Activated CD4-positive, alpha-beta T cell treated with anti-CD3 and anti-CD28 coated beads, Interleukin-2, amount 10 ng/mL, durations not matched to agents 24 days and 14 days (primary cell): ENCODE results near the gene APOC1. TPM values are rescaled to one million over a fixed set of nuclear protein-coding genes. Genes with fewer than 3 reads are reported as not detected.
A peak's percentile ranks its signal among the peaks of the same experiment; 100 is the strongest.
"Not testable (repeated sequence)": the region's sequence is repeated elsewhere in the genome, so short reads cannot be mapped to it uniquely, and the experiment has no call there.

ENCODE experiments used
- DNase-seq: peaks from one replicate; pipeline ENCODE4 v3.0.0; 2022
- H3K27ac Mint-ChIP-seq: one replicate; pipeline ENCODE4 v1.8.0; 2022; ENCODE audit warnings: mild to moderate bottlenecking, mixed read lengths
- H3K27me3 Mint-ChIP-seq: one replicate; pipeline ENCODE4 v1.8.0; 2022; ENCODE audit warnings: mixed read lengths
- H3K36me3 Mint-ChIP-seq: one replicate; pipeline ENCODE4 v1.8.0; 2022; ENCODE audit warnings: low read depth, mild to moderate bottlenecking, mixed read lengths
- H3K4me1 Mint-ChIP-seq: one replicate; pipeline ENCODE4 v1.8.0; 2021; ENCODE audit warnings: mixed read lengths
- H3K4me3 Mint-ChIP-seq: one replicate; pipeline ENCODE4 v1.8.0; 2022; ENCODE audit warnings: mild to moderate bottlenecking, moderate library complexity, mixed read lengths
- H3K9me3 Mint-ChIP-seq: one replicate; pipeline ENCODE4 v1.8.0; 2021; ENCODE audit warnings: mixed read lengths
- intact Hi-C: fragments of 100-400 bp; cut with micrococcal nuclease; formaldehyde crosslinking; loops from one replicate; pipeline ENCODE4 v1.15.1; 2023
- total RNA-seq: library from RNA; stranded (reverse); gene quantifications from 2 replicates; pipeline ENCODE4 v1.2.3, GENCODE V29; 2022

APOC1 gene
- total RNA-seq, 1 donor from 2014 or later = 2.1 TPM

GRCh38 chr19:44882063-44882462 lies 32.3 kb upstream of the APOC1 start:
- H3K27ac Mint-ChIP-seq = no peak overlapping the region

DNA sequence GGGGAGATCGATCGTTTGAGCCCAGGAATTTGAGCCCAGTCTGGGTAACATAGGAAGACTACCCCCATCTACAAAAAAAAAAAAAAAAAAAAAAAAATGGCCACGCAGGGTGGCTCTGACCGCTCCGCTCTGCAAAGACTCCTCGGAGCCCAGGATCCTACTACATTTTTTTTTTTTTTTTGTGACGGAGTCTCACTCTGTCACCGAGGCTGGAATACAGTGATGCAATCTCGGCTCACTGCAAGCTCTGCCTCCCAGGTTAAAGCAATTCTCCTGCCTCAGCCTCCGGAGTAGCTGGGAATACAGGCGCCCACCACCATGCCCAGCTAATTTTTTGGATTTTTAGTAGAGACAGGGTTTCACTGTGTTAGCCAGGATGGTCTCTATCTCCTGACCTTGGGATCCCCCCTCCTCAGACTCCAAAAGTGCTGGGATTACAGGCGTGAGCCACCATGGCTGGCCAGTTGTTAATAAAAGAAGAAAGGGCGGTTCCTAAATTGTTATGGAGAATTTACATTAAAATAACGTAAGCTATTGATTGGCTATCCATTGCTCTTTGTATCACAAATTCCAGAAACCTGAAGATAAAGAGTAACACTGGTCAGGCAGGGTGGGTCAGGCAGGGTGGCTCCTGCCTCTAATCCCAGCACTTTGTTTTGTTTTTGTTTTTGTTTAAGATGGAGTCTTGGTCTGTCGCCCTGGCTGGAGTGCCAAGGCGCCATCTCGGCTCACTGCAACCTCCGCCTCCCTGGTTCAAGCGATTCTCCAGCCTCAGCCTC lies 31.6 kb upstream of the APOC1 start:
- H3K4me3 Mint-ChIP-seq, H3K27me3 Mint-ChIP-seq, H3K9me3 Mint-ChIP-seq, H3K36me3 Mint-ChIP-seq, H3K4me1 Mint-ChIP-seq, intact Hi-C loops, DNase-seq, H3K27ac Mint-ChIP-seq: not testable (repeated sequence)

More at GRCh38 chr19:44882063-44882462, 32.3 kb upstream of the APOC1 start:
- no peaks in the 10 kb centered on the region for H3K9me3 Mint-ChIP-seq
- H3K36me3 Mint-ChIP-seq = no peaks in the 10 kb centered on the region
- H3K4me1 Mint-ChIP-seq = peaks cover 2% of the 10 kb centered on the region
- no peaks in the 10 kb centered on the region for H3K27me3 Mint-ChIP-seq
- no peak for DNase-seq
- intact Hi-C loops = no loop called here
- no peak overlapping the region for H3K4me3 Mint-ChIP-seq

DNA sequence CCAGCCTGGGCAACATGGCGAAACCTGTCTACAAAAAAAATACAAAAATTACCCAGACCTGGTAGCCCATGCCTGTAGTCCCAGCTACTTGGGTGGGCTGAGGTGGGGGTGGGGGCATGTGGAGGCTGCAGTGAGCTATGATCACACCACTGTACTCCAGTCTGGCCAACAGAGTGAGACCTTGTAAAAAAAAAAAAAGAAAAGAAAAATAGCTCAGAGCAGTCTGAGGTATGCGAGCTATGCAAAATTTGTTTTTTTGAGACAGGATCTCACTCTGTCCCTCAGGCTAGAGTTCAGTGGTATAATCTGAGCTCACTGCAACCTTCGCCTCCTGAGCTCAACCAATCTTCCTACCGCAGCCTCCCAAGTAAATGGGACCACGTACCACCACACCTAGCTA lies 30.5 kb upstream of the APOC1 start:
- H3K36me3 Mint-ChIP-seq = no peaks in the 10 kb centered on the region
- no peaks in the 10 kb centered on the region for H3K9me3 Mint-ChIP-seq
- H3K4me1 Mint-ChIP-seq = peaks cover under 1% of the 10 kb centered on the region
- no peaks in the 10 kb centered on the region for H3K27me3 Mint-ChIP-seq
- intact Hi-C loops = no loop called here
- no peak for DNase-seq
- no peak overlapping the region for H3K27ac Mint-ChIP-seq
- no peak overlapping the region for H3K4me3 Mint-ChIP-seq

DNA sequence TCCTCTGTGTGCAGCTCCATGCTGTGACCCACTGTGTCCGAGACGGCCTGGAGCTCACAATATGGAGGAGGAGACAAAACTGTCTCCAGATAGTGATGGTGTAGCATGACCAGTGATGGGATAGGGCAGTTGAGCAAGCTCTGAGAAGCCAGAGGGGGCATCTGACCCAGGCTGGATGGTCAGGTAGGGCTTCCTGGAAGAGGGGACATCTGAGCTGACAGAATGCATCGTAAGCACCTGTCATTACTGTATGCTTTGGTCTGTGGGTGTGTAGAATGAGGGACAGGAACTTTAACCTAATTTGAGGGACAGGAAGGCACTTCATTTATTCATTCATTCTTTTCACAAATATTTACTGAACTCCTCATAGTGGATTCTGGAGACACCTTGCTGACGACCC lies 29.8 kb upstream of the APOC1 start:
- DNase-seq = no peak
- Mint-ChIP-seq H3K4me3 (no peak overlapping the region), H3K27me3 (no peaks in the 10 kb centered on the region), H3K9me3 (no peaks in the 10 kb centered on the region), H3K36me3 (no peaks in the 10 kb centered on the region), H3K4me1 (peaks cover 3% of the 10 kb centered on the region), H3K27ac (no peak overlapping the region)
- intact Hi-C loops = no loop called here

- no peak for DNase-seq
- no peak overlapping the region for H3K4me3 Mint-ChIP-seq
- intact Hi-C loops = no loop called here
- H3K9me3 Mint-ChIP-seq = peaks cover 4% of the 10 kb centered on the region
- no peaks in the 10 kb centered on the region for H3K27me3 Mint-ChIP-seq
- peaks cover 7% of the 10 kb centered on the region for H3K4me1 Mint-ChIP-seq
- no peak overlapping the region for H3K27ac Mint-ChIP-seq
- peaks cover 5% of the 10 kb centered on the region for H3K36me3 Mint-ChIP-seq
These were observed 28.3 kb upstream of the APOC1 start for GRCh38 chr19:44886141-44886540.

- no peak overlapping the region for H3K27ac Mint-ChIP-seq
- H3K9me3 Mint-ChIP-seq = peaks cover 4% of the 10 kb centered on the region
- H3K27me3 Mint-ChIP-seq = no peaks in the 10 kb centered on the region
- intact Hi-C loops = no loop called here
- H3K4me3 Mint-ChIP-seq = no peak overlapping the region
- peaks cover 18% of the 10 kb centered on the region for H3K4me1 Mint-ChIP-seq
- DNase-seq = no peak
- peaks cover 16% of the 10 kb centered on the region for H3K36me3 Mint-ChIP-seq
These were observed 26.8 kb upstream of the APOC1 start for GRCh38 chr19:44887648-44888047.

DNA sequence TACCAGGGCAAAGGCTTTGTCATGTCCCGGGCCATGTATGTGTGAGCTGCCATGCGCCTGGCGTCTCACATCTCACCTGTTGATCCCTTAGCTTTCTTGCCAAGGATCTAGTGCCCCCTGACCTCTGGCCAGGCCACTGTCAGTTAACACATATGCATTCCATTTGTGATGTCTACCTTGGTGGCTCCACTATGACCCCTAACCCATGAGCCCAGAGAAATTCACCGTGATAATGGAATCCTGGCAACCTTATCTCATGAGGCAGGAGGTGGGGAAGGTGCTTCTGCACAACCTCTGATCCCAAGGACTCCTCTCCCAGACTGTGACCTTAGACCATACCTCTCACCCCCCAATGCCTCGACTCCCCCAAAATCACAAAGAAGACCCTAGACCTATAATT lies 26.1 kb upstream of the APOC1 start:
- H3K27me3 Mint-ChIP-seq, H3K27ac Mint-ChIP-seq, intact Hi-C loops, H3K4me3 Mint-ChIP-seq, H3K9me3 Mint-ChIP-seq, DNase-seq: not testable (repeated sequence)
- Mint-ChIP-seq H3K36me3 (peaks cover 23% of the 10 kb centered on the region), H3K4me1 (peaks cover 23% of the 10 kb centered on the region)

DNA sequence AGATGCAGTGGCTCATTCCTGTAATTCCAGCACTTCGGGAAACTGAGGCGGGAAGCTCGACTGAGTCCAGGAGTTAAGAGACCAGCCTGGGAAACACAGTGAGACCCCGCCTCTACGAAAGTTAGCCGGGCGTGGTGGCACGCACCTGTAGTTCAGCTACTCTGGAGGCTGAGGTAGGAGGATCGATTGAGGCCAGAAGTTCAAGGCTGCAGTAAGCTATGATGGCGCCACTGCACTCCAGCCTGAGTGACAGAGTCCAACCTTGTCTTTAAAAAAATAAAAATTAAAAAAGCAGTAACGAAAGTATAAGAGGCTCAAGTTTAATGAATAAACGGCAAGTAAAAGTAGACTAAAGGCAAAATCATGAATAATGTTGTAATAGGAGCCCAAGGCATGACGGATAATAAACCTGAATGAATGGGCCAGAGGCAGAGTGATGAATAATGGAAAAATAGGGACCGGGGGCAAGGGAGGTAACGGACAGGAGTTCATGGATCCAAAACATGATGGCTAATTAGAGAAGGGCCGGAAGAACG lies 24.5 kb upstream of the APOC1 start:
- Mint-ChIP-seq H3K4me3 (peak overlapping the region; percentile 84), H3K9me3 (peaks cover 4% of the 10 kb centered on the region), H3K27me3 (no peaks in the 10 kb centered on the region), H3K4me1 (peaks cover 25% of the 10 kb centered on the region), H3K27ac (peak overlapping the region; percentile 97), H3K36me3 (peaks cover 34% of the 10 kb centered on the region)
- intact Hi-C loops = loop anchor here (1.0 to 2.0 kb wide), 4 partner anchors 45 to 149 kb away; partner anchors contain the start of genes CLASRP and CLPTM1
- no peak for DNase-seq

- H3K9me3 Mint-ChIP-seq = peaks cover 4% of the 10 kb centered on the region
- H3K27me3 Mint-ChIP-seq = no peaks in the 10 kb centered on the region
- peaks cover 25% of the 10 kb centered on the region for H3K4me1 Mint-ChIP-seq
- peaks cover 38% of the 10 kb centered on the region for H3K36me3 Mint-ChIP-seq
- intact Hi-C loops = loop anchor here (1.0 to 2.0 kb wide), 4 partner anchors 46 to 148 kb away; partner anchors contain the start of genes CLASRP and CLPTM1
- peak overlapping the region; percentile 97 for H3K27ac Mint-ChIP-seq
- DNase-seq = peak; percentile 100
- H3K4me3 Mint-ChIP-seq = peak overlapping the region; percentile 84
These were observed 23.9 kb upstream of the APOC1 start for GRCh38 chr19:44890366-44891015.

- no peak for DNase-seq
- peaks cover 25% of the 10 kb centered on the region for H3K4me1 Mint-ChIP-seq
- H3K27me3 Mint-ChIP-seq = no peaks in the 10 kb centered on the region
- H3K4me3 Mint-ChIP-seq = peak within 1 kb of the TSS; percentile 94
- H3K9me3 Mint-ChIP-seq = peaks cover 4% of the 10 kb centered on the region
- intact Hi-C loops = loop anchor here (2.0 kb wide), 3 partner anchors 46 to 148 kb away; partner anchors contain the start of gene CLASRP
- peak within 1 kb of the TSS; percentile 97 for H3K27ac Mint-ChIP-seq
- H3K36me3 Mint-ChIP-seq = peaks cover 46% of the 10 kb centered on the region
These were observed 23.2 kb upstream of the APOC1 start, which contains the start of gene TOMM40 for GRCh38 chr19:44891016-44891882. Gene TOMM40 (plus strand): TSS chr19:44891254. CDS start chr19:44891416, 162 bp downstream.

DNA sequence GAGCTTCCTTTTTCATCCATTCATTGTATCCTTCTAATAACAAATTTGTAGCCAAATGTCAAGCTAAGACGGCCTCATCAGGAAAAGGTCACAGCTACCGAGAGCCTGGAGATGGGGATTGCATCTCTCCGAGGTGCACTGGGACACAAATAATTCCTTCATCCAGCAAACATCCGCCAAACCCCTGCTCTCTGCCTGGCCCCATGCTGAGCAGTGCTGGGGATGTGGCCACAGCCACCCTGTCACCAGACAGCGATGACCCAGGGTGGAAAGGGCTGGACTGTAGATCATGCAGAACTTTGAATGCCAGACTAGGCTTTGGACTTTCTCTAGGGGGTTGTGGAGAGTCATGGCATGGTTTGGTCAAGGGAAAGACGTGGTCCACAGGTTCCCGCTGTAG lies 21.5 kb upstream of the APOC1 start:
- DNase-seq = no peak
- Mint-ChIP-seq H3K27ac (peak overlapping the region; percentile 90), H3K9me3 (peaks cover 4% of the 10 kb centered on the region), H3K4me3 (peak overlapping the region; percentile 94), H3K36me3 (peaks cover 53% of the 10 kb centered on the region), H3K27me3 (no peaks in the 10 kb centered on the region), H3K4me1 (peaks cover 25% of the 10 kb centered on the region)
- intact Hi-C loops = no loop called here

DNA sequence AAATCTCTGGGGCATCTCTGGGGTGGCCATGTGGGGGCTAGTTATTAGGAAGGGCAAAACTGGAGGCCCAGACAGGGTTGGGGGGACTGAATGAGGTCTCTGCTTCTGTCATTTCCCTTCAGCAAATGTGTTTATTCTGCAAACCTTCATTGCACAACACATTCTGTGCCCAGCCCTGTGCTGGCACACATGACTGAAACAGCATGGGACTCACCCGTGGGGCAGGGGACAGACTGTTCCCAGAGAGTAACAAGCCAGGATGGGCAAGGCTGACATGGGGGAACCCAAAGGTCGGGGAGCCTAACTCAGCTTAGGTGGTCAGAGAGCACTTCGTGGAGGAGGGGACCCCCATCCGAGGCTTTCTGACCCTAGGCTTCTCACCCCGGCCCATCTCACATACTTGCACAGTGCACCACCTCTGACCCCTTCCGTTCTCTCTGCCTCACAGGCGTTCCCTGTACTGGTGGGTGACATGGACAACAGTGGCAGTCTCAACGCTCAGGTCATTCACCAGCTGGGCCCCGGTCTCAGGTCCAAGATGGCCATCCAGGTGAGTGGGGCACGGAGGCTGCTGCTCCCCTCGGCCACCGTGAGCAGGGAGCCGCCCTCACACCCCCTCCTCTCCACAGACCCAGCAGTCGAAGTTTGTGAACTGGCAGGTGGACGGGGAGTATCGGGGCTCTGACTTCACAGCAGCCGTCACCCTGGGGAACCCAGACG lies 20.9 kb upstream of the APOC1 start:
- intact Hi-C loops = no loop called here
- H3K9me3 Mint-ChIP-seq = peaks cover 4% of the 10 kb centered on the region
- peak overlapping the region; percentile 94 for H3K4me3 Mint-ChIP-seq
- no peaks in the 10 kb centered on the region for H3K27me3 Mint-ChIP-seq
- DNase-seq = no peak
- peak overlapping the region; percentile 5 for H3K27ac Mint-ChIP-seq
- H3K4me1 Mint-ChIP-seq = peaks cover 25% of the 10 kb centered on the region
- H3K36me3 Mint-ChIP-seq = peaks cover 56% of the 10 kb centered on the region

DNA sequence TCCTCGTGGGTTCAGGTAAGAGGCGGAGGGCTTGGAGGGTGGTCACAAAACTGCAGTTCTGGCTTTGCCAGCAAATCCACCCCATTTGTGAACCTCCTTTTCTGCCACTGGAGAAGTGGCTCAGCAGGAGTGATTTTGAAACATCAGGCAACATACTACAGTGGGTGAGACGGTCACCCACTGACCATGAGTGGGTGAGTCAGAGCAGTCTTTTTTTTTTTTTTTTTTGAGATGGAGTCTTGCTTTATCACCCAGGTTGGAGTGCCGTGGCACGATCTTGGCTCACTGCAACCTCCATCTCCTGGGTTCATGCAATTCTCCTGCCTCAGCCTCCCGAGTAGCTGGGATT lies 20.4 kb upstream of the APOC1 start:
- DNase-seq = no peak
- intact Hi-C loops = no loop called here
- Mint-ChIP-seq H3K4me1 (peaks cover 23% of the 10 kb centered on the region), H3K27ac (no peak overlapping the region), H3K27me3 (no peaks in the 10 kb centered on the region), H3K36me3 (peaks cover 56% of the 10 kb centered on the region), H3K4me3 (no peak overlapping the region), H3K9me3 (peaks cover 4% of the 10 kb centered on the region)
